MCF 10A (cell line): ENCODE measurements around the gene UPF1. TPM values are rescaled to one million over a fixed set of nuclear protein-coding genes. Genes with fewer than 3 reads are reported as not detected.

Experiments used
- BruUV-seq: library from RNA; stranded (reverse); fragments of 400-500 nt; replicated peaks from 2 replicates; lab custom pipeline; 2021; lab: Mats Ljungman, UMichigan
- CTCF ChIA-PET: fragments of 300-600 bp; sonication (Branson Sonifier 250); formaldehyde crosslinking; extraction: SDS; loops from one replicate; lab custom pipeline; 2021; ENCODE audit warnings: antibody characterized with exemption, inconsistent platforms; lab: Yijun Ruan, JAX
- POLR2A ChIA-PET: fragments of 300-600, 350-650 bp; sonication (Branson Sonifier 250); formaldehyde crosslinking; extraction: SDS; loops from one replicate; lab custom pipeline; 2020; ENCODE audit warnings: antibody characterized with exemption, inconsistent platforms; lab: Yijun Ruan, JAX
- DNase-seq: peaks from one replicate; pipeline ENCODE4 v3.0.0-alpha.2; 2018; ENCODE audit not compliant: unreplicated experiment
- H3K27ac Mint-ChIP-seq: one replicate; pipeline ENCODE4 v1.8.0; 2022; ENCODE audit warnings: mild to moderate bottlenecking, low read depth, mixed read lengths; ENCODE audit not compliant: unreplicated experiment
- H3K27me3 Mint-ChIP-seq: one replicate; pipeline ENCODE4 v1.8.0; 2022; ENCODE audit warnings: mixed read lengths; ENCODE audit not compliant: insufficient read depth, unreplicated experiment
- H3K36me3 Mint-ChIP-seq: one replicate; pipeline ENCODE4 v1.8.0; 2022; ENCODE audit warnings: mild to moderate bottlenecking, moderate library complexity, mixed read lengths; ENCODE audit not compliant: insufficient read depth, unreplicated experiment
- H3K4me1 Mint-ChIP-seq: one replicate; pipeline ENCODE4 v1.8.0; 2022; ENCODE audit warnings: mixed read lengths; ENCODE audit not compliant: insufficient read depth, unreplicated experiment
- H3K4me3 Mint-ChIP-seq: one replicate; pipeline ENCODE4 v1.8.0; 2022; ENCODE audit warnings: mild to moderate bottlenecking, moderate library complexity, mixed read lengths; ENCODE audit not compliant: unreplicated experiment
- H3K9me3 Mint-ChIP-seq: one replicate; pipeline ENCODE4 v1.8.0; 2022; ENCODE audit warnings: mixed read lengths; ENCODE audit not compliant: unreplicated experiment
- CTCF ChIP-seq: fragments of 200-600 bp; IDR thresholded peaks from one replicate; pipeline ENCODE4 v1.8.0; 2022; ENCODE audit warnings: antibody characterized with exemption, mild to moderate bottlenecking; ENCODE audit not compliant: unreplicated experiment
- intact Hi-C: fragments of 100-400 bp; cut with micrococcal nuclease; formaldehyde crosslinking; loops from 2 replicates; pipeline ENCODE4 v1.14.1; 2022
- total RNA-seq: library from RNA; stranded (reverse); gene quantifications from 2 replicates; pipeline ENCODE4 v1.2.3, GENCODE V29; 2022

The UPF1 gene
- total RNA-seq, 1 experiment from 2014 or later: 79.8 TPM

- H3K36me3 Mint-ChIP-seq: no peaks in the 10 kb centered on the region
- no peaks in the 10 kb centered on the region for H3K9me3 Mint-ChIP-seq
- intact Hi-C loops: no loop called here
- no peak for TF ChIP-seq CTCF
- CTCF ChIA-PET: interaction anchor here (0.6 to 1.3 kb wide), 4 partner anchors 24 to 622 kb away, joined by 3 to 4 read pairs (median 4); no protein-coding TSS in a partner anchor
- POLR2A ChIA-PET: interaction anchor here (0.6 kb wide), 2 partner anchors 96 to 608 kb away, joined by 4 read pairs; partner anchors contain the start of gene JUND
- no peak overlapping the region for H3K27ac Mint-ChIP-seq
- no peaks in the 10 kb centered on the region for H3K4me1 Mint-ChIP-seq
- H3K4me3 Mint-ChIP-seq: no peak overlapping the region
- DNase-seq: no peak
- H3K27me3 Mint-ChIP-seq: peaks cover 17% of the 10 kb centered on the region
- BruUV-seq: no TSS peak
Observed at GRCh38 chr19:18889949-18890745, 58.4 kb downstream of the UPF1 start.

GRCh38 chr19:18893587-18894253 is 62.0 kb downstream of the UPF1 start:
- Mint-ChIP-seq H3K36me3 (no peaks in the 10 kb centered on the region), H3K4me3 (no peak overlapping the region), H3K27ac (no peak overlapping the region), H3K27me3 (peaks cover 37% of the 10 kb centered on the region), H3K4me1 (no peaks in the 10 kb centered on the region), H3K9me3 (no peaks in the 10 kb centered on the region)
- BruUV-seq: no TSS peak
- no peak for DNase-seq
- CTCF ChIA-PET: no interaction called here
- intact Hi-C loops: no loop called here
- TF ChIP-seq CTCF: no peak
- POLR2A ChIA-PET: no interaction called here

GRCh38 chr19:18894254-18895037 is 62.7 kb downstream of the UPF1 start:
- intact Hi-C loops: loop anchor here (1.0 kb wide), 1 partner anchor 92 kb away; no protein-coding TSS in a partner anchor
- POLR2A ChIA-PET: interaction anchor here (0.9 to 1.2 kb wide), 2 partner anchors 10 to 35 kb away, joined by 5 to 6 read pairs; no protein-coding TSS in a partner anchor

More at GRCh38 chr19:18894254-18895037, 62.7 kb downstream of the UPF1 start:
- no peak for TF ChIP-seq CTCF
- Mint-ChIP-seq H3K4me3 (no peak overlapping the region), H3K9me3 (no peaks in the 10 kb centered on the region), H3K27ac (no peak overlapping the region), H3K27me3 (peaks cover 37% of the 10 kb centered on the region), H3K4me1 (no peaks in the 10 kb centered on the region), H3K36me3 (no peaks in the 10 kb centered on the region)
- CTCF ChIA-PET: interaction anchor here (0.9 kb wide), 1 partner anchor 14 kb away, joined by 3 read pairs; no protein-coding TSS in a partner anchor
- BruUV-seq: no TSS peak
- no peak for DNase-seq
